GM12878 (cell line): ENCODE data around the gene HMGN5. TPM values are rescaled to one million over a fixed set of nuclear protein-coding genes. Genes with fewer than 3 reads are reported as not detected.

ENCODE experiments used
- ATAC-seq: fragments of 200-7000 bp; cut with Tn5 transposase; 3 replicates; pipeline ENCODE4 v1.9.1; 2020; ENCODE audit warnings: mild to moderate bottlenecking, moderate library complexity
- BruUV-seq: library from RNA; stranded (reverse); fragments of 400-500 nt; replicated peaks from 2 replicates; lab custom pipeline; 2021; lab: Mats Ljungman, UMichigan
- CTCF ChIA-PET: fragments of 300-600 bp; sonication (Branson Sonifier 250); formaldehyde crosslinking; extraction: SDS; loops from one replicate; lab custom pipeline; 2021; ENCODE audit warnings: inconsistent platforms; lab: Yijun Ruan, JAX
- POLR2A ChIA-PET: fragments of 350-600 bp; formaldehyde crosslinking; extraction: SDS; loops from one replicate; lab custom pipeline; 2021; ENCODE audit warnings: inconsistent platforms; lab: Charles Lee
- RAD21 ChIA-PET: fragments of 300-600 bp; sonication (Branson Sonifier 250); formaldehyde crosslinking; loops from one replicate; lab custom pipeline; 2023; ENCODE audit warnings: antibody characterized with exemption; ENCODE audit not compliant: unreplicated experiment; lab: Charles Lee
- SMC1A ChIA-PET: fragments of 300-600 bp; sonication (Branson Sonifier 250); formaldehyde crosslinking; loops from one replicate; lab custom pipeline; 2023; ENCODE audit not compliant: unreplicated experiment, uncharacterized antibody; lab: Charles Lee
- DNase-seq: peaks from one replicate; pipeline ENCODE4 v3.0.0-alpha.2; 2011; ENCODE audit warnings: low read depth, low spot score
- FAIRE-seq: peaks from 3 replicates; lab custom pipeline; 2011; peaks lifted over from hg19 to GRCh38; lab: Jason Lieb, UNC
- H2AFZ ChIP-seq: 2 replicates; pipeline ENCODE4 v1.6.0; 2011; ENCODE audit warnings: low read depth, low read length, control low read depth; ENCODE audit not compliant: control insufficient read depth
- H3K27ac ChIP-seq: 2 replicates; pipeline ENCODE4 v1.5.1; 2011; ENCODE audit warnings: control low read depth; ENCODE audit not compliant: control insufficient read depth, insufficient read depth
- H3K27me3 ChIP-seq, 2 experiments: replicated peaks in 1 of 2; 2 replicates each; pipeline versions ENCODE4 v1.6.0 to v1.6.1; 2011; ENCODE audit warnings: low read length in 1 of 2; ENCODE audit not compliant: control insufficient read depth in 2 of 2, insufficient read depth in 2 of 2
- H3K36me3 ChIP-seq, 2 experiments: 2 replicates each; pipeline ENCODE4 v1.5.1; 2011; ENCODE audit warnings: low read length in 1 of 2; ENCODE audit not compliant: control insufficient read depth in 2 of 2, insufficient read depth in 2 of 2
- H3K4me1 ChIP-seq: 2 replicates; pipeline ENCODE4 v1.6.1; 2011; ENCODE audit warnings: mild to moderate bottlenecking, low read length, moderate library complexity, mixed read lengths; ENCODE audit not compliant: control insufficient read depth, insufficient read depth
- H3K4me2 ChIP-seq: 2 replicates; pipeline ENCODE4 v1.6.0; 2011; ENCODE audit warnings: control low read depth; ENCODE audit not compliant: control insufficient read depth, insufficient read depth
- H3K4me3 ChIP-seq: fragments of 200-600 bp; sonication (generic); 2 replicates; pipeline ENCODE4 v1.5.1; 2016
- H3K79me2 ChIP-seq: 2 replicates; pipeline ENCODE4 v1.6.0; 2011; ENCODE audit warnings: low read length; ENCODE audit not compliant: control insufficient read depth, insufficient read depth
- H3K9ac ChIP-seq: 2 replicates; pipeline ENCODE4 v1.8.0; 2011; ENCODE audit warnings: low read length, control low read depth, mixed read lengths; ENCODE audit not compliant: control insufficient read depth, insufficient read depth
- H3K9me3 ChIP-seq: replicated peaks from 3 replicates; pipeline ENCODE4 v1.5.1; 2011; ENCODE audit warnings: mild to moderate bottlenecking, low read length; ENCODE audit not compliant: control insufficient read depth, insufficient read depth
- H4K20me1 ChIP-seq: 2 replicates; pipeline ENCODE4 v1.6.0; 2011; ENCODE audit not compliant: control insufficient read depth, insufficient read depth
- EP300 ChIP-seq, 2 experiments: fragments of 150-350 bp in 1 of 2; IDR thresholded peaks; 2 replicates each; pipeline ENCODE4 v1.6.1; 2011 to 2012; ENCODE audit warnings: low read depth in 2 of 2, low read length in 2 of 2, borderline replicate concordance in 1 of 2, improper control_type of control experiment in 1 of 2, inconsistent platforms in 1 of 2; ENCODE audit not compliant: control insufficient read depth in 1 of 2
- FOXM1 ChIP-seq: IDR thresholded peaks from 2 replicates; pipeline ENCODE4 v1.6.1; 2012; ENCODE audit warnings: low read depth, mild to moderate bottlenecking, inconsistent platforms, low read length, moderate library complexity
- IKZF2 ChIP-seq, 2 experiments: fragments of 450-650 bp; IDR thresholded peaks; 2 replicates each; pipeline ENCODE4 v1.6.1; 2017; ENCODE audit warnings: mild to moderate bottlenecking in 2 of 2, moderate library complexity in 2 of 2
- IRF4 ChIP-seq: IDR thresholded peaks from 2 replicates; pipeline ENCODE4 v1.6.1; 2011; ENCODE audit warnings: low read depth, low read length
- JUNB ChIP-seq: IDR thresholded peaks from 2 replicates; pipeline ENCODE4 v1.6.1; 2016; ENCODE audit warnings: antibody characterized with exemption, mild to moderate bottlenecking
- KLF5 ChIP-seq: fragments of 450-650 bp; IDR thresholded peaks from 2 replicates; pipeline ENCODE4 v1.6.1; 2014; ENCODE audit warnings: mild to moderate bottlenecking; ENCODE audit not compliant: partially characterized antibody
- NFYB ChIP-seq: IDR thresholded peaks from 2 replicates; pipeline ENCODE4 v1.6.1; 2011; ENCODE audit warnings: low read depth, mild to moderate bottlenecking, low read length, improper control_type of control experiment, moderate library complexity; ENCODE audit not compliant: insufficient read depth
- NR2C2 ChIP-seq: IDR thresholded peaks from 2 replicates; pipeline ENCODE4 v1.6.1; 2011; ENCODE audit warnings: borderline replicate concordance, low read depth; ENCODE audit not compliant: control insufficient read depth, insufficient read length
- RAD21 ChIP-seq: IDR thresholded peaks from 2 replicates; pipeline ENCODE4 v1.6.1; 2011; ENCODE audit warnings: mild to moderate bottlenecking, low read depth, low read length, moderate library complexity; ENCODE audit not compliant: insufficient read depth
- SIX5 ChIP-seq: IDR thresholded peaks from 2 replicates; pipeline ENCODE4 v1.6.1; 2011; ENCODE audit warnings: mild to moderate bottlenecking, low read depth, low read length, moderate library complexity; ENCODE audit not compliant: severe bottlenecking
- SMC3 ChIP-seq: IDR thresholded peaks from 2 replicates; pipeline ENCODE4 v1.6.1; 2011; ENCODE audit warnings: low read length, improper control_type of control experiment, borderline replicate concordance
- TCF12 ChIP-seq: IDR thresholded peaks from 2 replicates; pipeline ENCODE4 v1.6.1; 2011; ENCODE audit warnings: low read depth, mild to moderate bottlenecking, low read length
- ZNF384 ChIP-seq: IDR thresholded peaks from 2 replicates; pipeline ENCODE4 v1.6.1; 2012; ENCODE audit warnings: low read depth, mild to moderate bottlenecking, low read length, improper control_type of control experiment, borderline replicate concordance
- WGBS: methylation state at CpG from one replicate; pipeline ENCODE4 v1.1.6; 2016; ENCODE audit warnings: low lambda C conversion rate; ENCODE audit not compliant: insufficient replicate concordance, insufficient coverage; ENCODE audit errors: missing lambda C conversion rate; 5-methylcytosine and 5-hydroxymethylcytosine counted together
- in situ Hi-C: fragments of 300-500 bp; cut with MboI; formaldehyde crosslinking; loops from 9 replicates; pipeline ENCODE4 v1.14.3; 2018; ENCODE audit warnings: mixed read lengths
- intact Hi-C: fragments of 100-400 bp; cut with micrococcal nuclease; formaldehyde crosslinking; loops from one replicate; pipeline ENCODE4 v1.14.2; 2022; ENCODE audit not compliant: unreplicated experiment
- polyA plus RNA-seq, 11 experiments: library from polyadenylated mRNA; depleted of rRNA in 4 of 11; unstranded in 6 of 11; stranded (reverse) in 5 of 11; fragments of >200 nt; fragmentation: Nextera tagmentation in 4 of 11; fragmentation: Illumina TruSeq in 1 of 11; extraction: Ambion mirVana in 4 of 11; extraction: Trizol in 1 of 11; gene quantifications; 1 replicate in 1 of 11; 2 replicates in 10 of 11; pipeline versions ENCODE4 v1.2.1 to v1.2.3, GENCODE V29; 2011 to 2016; ENCODE audit warnings: inconsistent platforms in 2 of 11, missing spikeins in 2 of 11, low read depth in 1 of 11
- total RNA-seq, 4 experiments: library from RNA; depleted of rRNA in 3 of 4; stranded (reverse); fragments of >200 nt in 3 of 4; fragmentation: Illumina TruSeq in 1 of 4; extraction: Trizol in 1 of 4; gene quantifications; 2 replicates each; pipeline versions ENCODE4 v1.2.1 to v1.2.3, GENCODE V29; 2013 to 2021
- TF ChIP-seq, protein P1 (sequence below): fragments of 150-350 bp; IDR thresholded peaks from 2 replicates; pipeline ENCODE4 v1.6.1; 2016; ENCODE audit warnings: low read depth, low read length
- TF ChIP-seq, protein P2 (sequence below): IDR thresholded peaks from 2 replicates; pipeline ENCODE4 v1.6.1; 2012; ENCODE audit warnings: low read length, inconsistent platforms
- TF ChIP-seq, protein P3 (sequence below), 3 experiments: IDR thresholded peaks in 2 of 3; conservative IDR thresholded peaks in 1 of 3; 2 replicates each; pipeline ENCODE4 v1.5.1; 2011; ENCODE audit warnings: low read depth in 3 of 3, low read length in 3 of 3, mild to moderate bottlenecking in 3 of 3, control low read depth in 2 of 3, moderate library complexity in 2 of 3, inconsistent platforms in 1 of 3, mixed read lengths in 1 of 3; ENCODE audit not compliant: control insufficient read depth in 2 of 3, insufficient read depth in 1 of 3; ENCODE audit errors: extremely low read depth in 1 of 3

HMGN5 gene
- total and polyA plus RNA-seq, 10 of the 15 experiments (the other 5 are each of a cell fraction or from before 2014, with no cell fraction given), result 3.5 to 93.6 (median 29.7) TPM

DNA sequence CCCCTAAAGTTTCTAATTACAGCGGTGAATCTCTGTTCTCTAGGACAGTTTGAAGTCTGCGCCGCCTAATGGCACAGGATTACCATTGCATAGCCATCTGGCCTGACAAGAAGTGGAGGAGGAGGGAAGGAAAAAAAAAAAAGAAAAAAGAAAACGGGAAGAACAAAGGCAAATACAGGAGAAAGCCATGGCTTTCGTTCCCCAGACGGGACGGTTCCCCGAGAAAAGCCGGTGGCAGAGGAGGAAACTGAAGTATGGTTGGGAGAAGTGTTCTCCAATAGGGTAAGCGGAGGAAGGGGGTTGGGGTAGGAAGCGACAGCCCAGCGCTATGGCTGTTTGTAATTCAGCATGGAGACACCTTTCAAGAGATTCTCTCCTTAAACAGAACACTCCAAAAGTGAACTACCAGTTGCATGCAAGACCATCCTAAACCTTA, 80.8 kb downstream of the HMGN5 start:
- TF ChIP-seq NFYB, result no peak
- 0 out of 2 replicates have a peak, but pooled peaks have one; percentile 15 for TF ChIP-seq TCF12
- TF ChIP-seq SMC3, result peak; percentile 20; the same call in 1 of the 2 replicates
- TF ChIP-seq IRF4, result no peak
- TF ChIP-seq RAD21, result peak; percentile 48; the same call in 1 of the 2 replicates
- TF ChIP-seq, protein P1, sequence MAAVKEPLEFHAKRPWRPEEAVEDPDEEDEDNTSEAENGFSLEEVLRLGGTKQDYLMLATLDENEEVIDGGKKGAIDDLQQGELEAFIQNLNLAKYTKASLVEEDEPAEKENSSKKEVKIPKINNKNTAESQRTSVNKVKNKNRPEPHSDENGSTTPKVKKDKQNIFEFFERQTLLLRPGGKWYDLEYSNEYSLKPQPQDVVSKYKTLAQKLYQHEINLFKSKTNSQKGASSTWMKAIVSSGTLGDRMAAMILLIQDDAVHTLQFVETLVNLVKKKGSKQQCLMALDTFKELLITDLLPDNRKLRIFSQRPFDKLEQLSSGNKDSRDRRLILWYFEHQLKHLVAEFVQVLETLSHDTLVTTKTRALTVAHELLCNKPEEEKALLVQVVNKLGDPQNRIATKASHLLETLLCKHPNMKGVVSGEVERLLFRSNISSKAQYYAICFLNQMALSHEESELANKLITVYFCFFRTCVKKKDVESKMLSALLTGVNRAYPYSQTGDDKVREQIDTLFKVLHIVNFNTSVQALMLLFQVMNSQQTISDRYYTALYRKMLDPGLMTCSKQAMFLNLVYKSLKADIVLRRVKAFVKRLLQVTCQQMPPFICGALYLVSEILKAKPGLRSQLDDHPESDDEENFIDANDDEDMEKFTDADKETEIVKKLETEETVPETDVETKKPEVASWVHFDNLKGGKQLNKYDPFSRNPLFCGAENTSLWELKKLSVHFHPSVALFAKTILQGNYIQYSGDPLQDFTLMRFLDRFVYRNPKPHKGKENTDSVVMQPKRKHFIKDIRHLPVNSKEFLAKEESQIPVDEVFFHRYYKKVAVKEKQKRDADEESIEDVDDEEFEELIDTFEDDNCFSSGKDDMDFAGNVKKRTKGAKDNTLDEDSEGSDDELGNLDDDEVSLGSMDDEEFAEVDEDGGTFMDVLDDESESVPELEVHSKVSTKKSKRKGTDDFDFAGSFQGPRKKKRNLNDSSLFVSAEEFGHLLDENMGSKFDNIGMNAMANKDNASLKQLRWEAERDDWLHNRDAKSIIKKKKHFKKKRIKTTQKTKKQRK, result no peak
- no peak for TF ChIP-seq EP300 (IDR thresholded peaks at IDR 0.05; ENCODE audit: borderline replicate concordance in 1 of 2, control insufficient read depth in 1 of 2, low read depth in 2 of 2, low read length in 2 of 2)
- TF ChIP-seq FOXM1, result 0 out of 2 replicates have a peak, but pooled peaks have one; percentile 20
- TF ChIP-seq, protein P2, sequence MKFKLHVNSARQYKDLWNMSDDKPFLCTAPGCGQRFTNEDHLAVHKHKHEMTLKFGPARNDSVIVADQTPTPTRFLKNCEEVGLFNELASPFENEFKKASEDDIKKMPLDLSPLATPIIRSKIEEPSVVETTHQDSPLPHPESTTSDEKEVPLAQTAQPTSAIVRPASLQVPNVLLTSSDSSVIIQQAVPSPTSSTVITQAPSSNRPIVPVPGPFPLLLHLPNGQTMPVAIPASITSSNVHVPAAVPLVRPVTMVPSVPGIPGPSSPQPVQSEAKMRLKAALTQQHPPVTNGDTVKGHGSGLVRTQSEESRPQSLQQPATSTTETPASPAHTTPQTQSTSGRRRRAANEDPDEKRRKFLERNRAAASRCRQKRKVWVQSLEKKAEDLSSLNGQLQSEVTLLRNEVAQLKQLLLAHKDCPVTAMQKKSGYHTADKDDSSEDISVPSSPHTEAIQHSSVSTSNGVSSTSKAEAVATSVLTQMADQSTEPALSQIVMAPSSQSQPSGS, result no peak
- TF ChIP-seq ZNF384, result peak; percentile 51; the same call in 1 of the 2 replicates
- TF ChIP-seq, protein P3, sequence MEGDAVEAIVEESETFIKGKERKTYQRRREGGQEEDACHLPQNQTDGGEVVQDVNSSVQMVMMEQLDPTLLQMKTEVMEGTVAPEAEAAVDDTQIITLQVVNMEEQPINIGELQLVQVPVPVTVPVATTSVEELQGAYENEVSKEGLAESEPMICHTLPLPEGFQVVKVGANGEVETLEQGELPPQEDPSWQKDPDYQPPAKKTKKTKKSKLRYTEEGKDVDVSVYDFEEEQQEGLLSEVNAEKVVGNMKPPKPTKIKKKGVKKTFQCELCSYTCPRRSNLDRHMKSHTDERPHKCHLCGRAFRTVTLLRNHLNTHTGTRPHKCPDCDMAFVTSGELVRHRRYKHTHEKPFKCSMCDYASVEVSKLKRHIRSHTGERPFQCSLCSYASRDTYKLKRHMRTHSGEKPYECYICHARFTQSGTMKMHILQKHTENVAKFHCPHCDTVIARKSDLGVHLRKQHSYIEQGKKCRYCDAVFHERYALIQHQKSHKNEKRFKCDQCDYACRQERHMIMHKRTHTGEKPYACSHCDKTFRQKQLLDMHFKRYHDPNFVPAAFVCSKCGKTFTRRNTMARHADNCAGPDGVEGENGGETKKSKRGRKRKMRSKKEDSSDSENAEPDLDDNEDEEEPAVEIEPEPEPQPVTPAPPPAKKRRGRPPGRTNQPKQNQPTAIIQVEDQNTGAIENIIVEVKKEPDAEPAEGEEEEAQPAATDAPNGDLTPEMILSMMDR (IDR thresholded peaks at IDR 0.05 in 2 of 3, conservative IDR thresholded peaks at IDR 0.05 in 1 of 3; ENCODE audit: control insufficient read depth in 2 of 3, extremely low read depth in 1 of 3, insufficient read depth in 1 of 3, low read depth in 3 of 3, low read length in 3 of 3), result peak; percentile 51 to 67 (median 63)
- TF ChIP-seq NR2C2, result no peak
- TF ChIP-seq JUNB, result no peak
- no peak for TF ChIP-seq SIX5
- TF ChIP-seq IKZF2 (IDR thresholded peaks at IDR 0.05), result peak in 1 of 2 experiments; percentile 19; a peak in 1 of 4 replicates
- no peak for TF ChIP-seq KLF5
- H3K4me2 ChIP-seq, result peak overlapping the region; percentile 41; the same call in 1 of the 2 replicates
- 21% methylated on average over 11 of the region's 12 CpGs for WGBS
- ATAC-seq, result peak; percentile 80
- CTCF ChIA-PET, result interaction anchor here (0.8 to 2.4 kb wide), 9 partner anchors 14 to 309 kb away, joined by 3 to 13 read pairs (median 4); partner anchors contain the start of genes HMGN5 and SH3BGRL
- BruUV-seq, result TSS peak; percentile 69
- H2AFZ ChIP-seq, result peak overlapping the region; percentile 73
- POLR2A ChIA-PET, result interaction anchor here (0.7 to 1.7 kb wide), 4 partner anchors 29 to 312 kb away, joined by 3 to 9 read pairs (median 5); partner anchors contain the start of genes BRWD3, HMGN5 and SH3BGRL
- no peaks in the 10 kb centered on the region for H3K36me3 ChIP-seq
- H3K79me2 ChIP-seq, result no peaks in the 10 kb centered on the region; the same call in none of the 2 replicates
- peak overlapping the region; percentile 69 for H3K4me3 ChIP-seq
- no peaks in the 10 kb centered on the region for H3K9me3 ChIP-seq
- SMC1A ChIA-PET, result interaction anchor here (1.1 to 2.2 kb wide), 3 partner anchors 74 to 244 kb away, joined by 3 to 10 read pairs (median 4); partner anchors contain the start of genes HMGN5 and SH3BGRL
- RAD21 ChIA-PET, result interaction anchor here (1.2 to 1.9 kb wide), 4 partner anchors 81 to 314 kb away, joined by 4 to 11 read pairs (median 6); partner anchors contain the start of genes BRWD3, HMGN5 and SH3BGRL
- H3K27me3 ChIP-seq, result no peaks in the 10 kb centered on the region
- FAIRE-seq, result no peak
- in situ Hi-C loops (loop anchor here (5.0 kb wide), 1 partner anchor 309 kb away; no protein-coding TSS in a partner anchor), intact Hi-C loops (loop anchor here (2.0 kb wide), 3 partner anchors 82 to 312 kb away; partner anchors contain the start of genes BRWD3 and SH3BGRL)
- H3K27ac ChIP-seq, result peak overlapping the region; percentile 38
- peak overlapping the region; percentile 49 for H3K9ac ChIP-seq
- H3K4me1 ChIP-seq, result no peaks in the 10 kb centered on the region
- H4K20me1 ChIP-seq, result no peaks in the 10 kb centered on the region
- DNase-seq, result peak; percentile 30
